NCI-H2171 treated with DMSO at 0.1 percent for 48 hours (cell line): Measurements from ENCODE around the gene FBXO10.
"Not testable (repeated sequence)": the region's sequence is repeated elsewhere in the genome, so short reads cannot be mapped to it uniquely, and the experiment has no call there.

Source experiments
- DNase-seq: peaks from one replicate; lab custom pipeline; 2025; lab: John Stamatoyannopoulos, UW

Gene FBXO10

GRCh38 chr9:37551468-37551867 lies 24.7 kb downstream of the FBXO10 start:
- no peak for DNase-seq

- DNase-seq: no peak
Measured at GRCh38 chr9:37550781-37551180, 25.4 kb downstream of the FBXO10 start.

GRCh38 chr9:37549527-37549926 lies 26.7 kb downstream of the FBXO10 start:
- no peak for DNase-seq

DNA sequence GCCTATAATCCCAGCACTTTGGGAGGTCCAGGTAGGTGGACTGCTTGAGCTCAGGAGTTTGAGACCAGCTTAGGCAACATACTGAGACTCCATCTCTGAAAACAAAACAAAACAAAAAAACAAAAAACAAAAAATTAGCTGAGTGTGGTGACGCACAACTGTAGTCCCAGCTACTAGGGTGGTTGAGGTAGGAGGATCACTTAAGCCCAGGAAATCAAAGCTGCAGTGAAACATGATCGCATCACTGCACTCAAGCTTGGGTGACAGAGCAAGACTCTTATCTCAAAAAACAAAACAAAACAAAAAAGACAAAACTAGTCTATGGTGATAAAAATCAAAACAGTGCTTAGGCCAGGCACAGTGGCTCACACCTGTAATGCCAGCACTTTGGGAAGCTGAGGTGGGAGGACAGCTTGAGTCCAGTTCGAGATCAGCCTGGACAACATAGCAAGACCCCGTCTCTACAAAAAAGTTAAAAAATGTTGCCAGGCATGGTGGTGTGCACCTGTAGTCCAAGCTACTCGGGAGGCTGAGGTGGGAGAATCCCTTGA lies 28.8 kb downstream of the FBXO10 start:
- no peak for DNase-seq

GRCh38 chr9:37543468-37543867 lies 32.7 kb downstream of the FBXO10 start:
- no peak for DNase-seq

DNA sequence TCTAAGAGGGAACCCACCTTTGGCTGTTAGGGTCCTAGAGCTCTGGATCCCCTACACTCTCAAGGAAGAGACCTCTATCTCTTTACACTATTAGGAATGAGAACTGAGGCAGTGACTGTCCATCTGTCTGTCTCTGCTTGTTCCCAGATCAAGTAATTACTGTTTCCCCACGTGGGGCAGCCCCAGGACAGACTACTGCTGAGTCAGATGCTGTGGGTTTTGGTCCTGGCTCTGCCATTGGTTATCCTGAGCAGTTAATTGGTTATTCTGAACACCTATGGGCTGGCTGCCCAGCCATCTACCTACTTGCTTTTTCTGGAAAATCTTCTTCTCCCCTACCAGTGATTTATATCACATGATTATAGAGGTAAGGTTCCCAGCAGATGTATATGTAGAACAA lies 33.3 kb downstream of the FBXO10 start:
- DNase-seq: no peak

DNA sequence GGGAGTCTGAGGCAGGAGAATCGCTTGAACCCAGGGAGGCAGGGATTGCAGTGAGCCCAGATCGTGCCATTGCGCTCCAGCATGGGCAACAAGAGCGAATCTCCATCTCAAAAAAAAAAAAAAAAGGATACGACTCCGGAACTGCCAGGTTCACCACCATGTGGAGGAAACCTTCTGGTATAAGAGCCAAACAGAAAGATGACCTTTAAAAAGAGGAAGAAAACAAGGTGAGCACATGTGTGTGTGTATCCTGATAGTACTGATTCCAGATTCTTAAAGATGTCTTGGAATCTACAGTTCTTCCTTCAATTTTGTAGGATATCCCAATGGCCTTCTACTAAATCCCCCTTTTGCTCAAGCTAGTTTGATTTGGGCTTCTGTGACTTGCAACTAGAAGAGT lies 33.7 kb downstream of the FBXO10 start:
- no peak for DNase-seq

DNA sequence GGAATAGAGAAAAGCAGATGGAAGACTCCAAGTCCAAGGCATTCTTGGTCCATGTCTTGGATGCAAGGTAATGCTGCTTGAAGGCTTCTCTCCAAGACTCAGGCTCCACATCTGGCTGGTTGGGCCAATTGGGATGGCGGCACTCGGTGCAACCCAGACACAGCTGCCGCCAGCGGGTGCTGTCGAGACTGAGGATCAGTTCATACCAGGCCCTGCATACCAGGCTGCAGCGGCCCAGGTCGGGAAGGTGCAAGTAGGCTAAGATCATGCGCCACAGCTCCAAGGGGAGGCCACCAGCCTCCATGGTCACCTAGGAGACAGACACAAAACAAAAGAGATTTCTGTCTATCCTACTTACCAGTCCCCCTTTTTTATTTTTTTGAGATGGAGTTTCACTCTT lies 34.7 kb downstream of the FBXO10 start:
- DNase-seq: no peak

DNA sequence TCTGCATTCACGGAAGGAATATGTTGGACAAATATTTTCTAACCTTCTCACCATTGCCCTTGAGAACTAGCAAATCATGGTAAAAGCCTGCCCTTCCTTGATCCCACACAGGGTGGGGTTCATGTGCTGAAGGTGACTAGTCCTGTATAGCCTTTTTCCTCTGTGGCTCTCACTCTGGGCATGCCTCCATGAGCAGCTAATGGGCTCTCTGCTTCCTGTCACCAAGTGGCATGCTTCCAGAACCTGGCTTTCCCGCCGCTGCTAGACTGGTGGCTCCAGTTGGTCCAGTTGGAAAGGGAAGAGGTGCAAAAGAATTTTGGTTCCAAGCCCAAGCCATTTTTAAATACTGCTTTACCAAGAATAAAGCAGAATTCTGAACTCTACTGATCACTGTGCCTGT lies 35.5 kb downstream of the FBXO10 start:
- no peak for DNase-seq

- no peak for DNase-seq
Measured at GRCh38 chr9:37539634-37540033, 36.5 kb downstream of the FBXO10 start.

GRCh38 chr9:37538099-37538498 lies 38.1 kb downstream of the FBXO10 start:
- no peak for DNase-seq

GRCh38 chr9:37534901-37535300 lies 41.3 kb downstream of the FBXO10 start:
- DNase-seq: no peak

GRCh38 chr9:37534412-37534811 lies 41.8 kb downstream of the FBXO10 start:
- DNase-seq: no peak

- no peak for DNase-seq
Measured at GRCh38 chr9:37531699-37532098, 44.5 kb downstream of the FBXO10 start.

- DNase-seq: no peak
Measured at GRCh38 chr9:37528652-37529471, 47.3 kb downstream of the FBXO10 start.

DNA sequence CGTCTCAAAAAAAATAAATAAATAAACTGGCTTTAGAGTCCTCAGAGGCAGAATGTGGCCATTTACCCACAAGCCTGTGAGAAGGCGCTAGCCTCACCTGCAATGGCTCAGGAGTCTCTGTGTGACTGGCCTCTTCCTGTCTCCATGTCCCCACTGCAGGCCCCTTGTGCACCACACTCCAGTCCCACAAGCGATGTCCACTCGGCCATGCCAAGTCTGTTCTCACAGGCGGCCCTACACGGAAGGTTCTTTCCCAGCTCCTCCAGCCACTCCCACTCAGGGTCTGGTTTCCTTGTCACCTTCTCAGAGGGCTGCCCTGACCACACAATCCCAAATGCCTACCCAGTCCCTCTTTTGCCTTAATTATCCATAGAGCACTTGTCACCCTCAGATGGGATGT lies 52.3 kb downstream of the FBXO10 start:
- no peak for DNase-seq

GRCh38 chr9:37522971-37523370 lies 53.2 kb downstream of the FBXO10 start:
- DNase-seq: no peak

DNA sequence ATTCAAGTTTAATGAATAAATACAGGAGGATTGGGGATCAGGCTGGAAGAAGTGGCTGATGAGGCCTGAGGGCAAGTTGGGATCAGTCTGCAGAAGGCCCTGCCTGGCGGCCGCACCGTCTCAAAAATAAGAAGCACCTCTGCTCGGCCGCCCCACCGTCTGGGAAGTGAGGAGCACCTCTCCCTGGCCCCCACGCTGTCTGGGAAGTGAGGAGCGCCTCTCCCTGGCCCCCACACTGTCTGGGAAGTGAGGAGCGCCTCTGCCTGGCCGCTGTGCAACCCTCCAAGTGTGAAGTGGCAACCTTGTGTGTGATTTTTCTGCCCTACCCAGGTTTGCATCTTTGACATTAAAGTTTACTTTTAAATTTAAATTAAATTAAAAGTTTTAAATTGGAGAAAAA lies 55.1 kb downstream of the FBXO10 start:
- DNase-seq: no peak

GRCh38 chr9:37520641-37521040 lies 55.5 kb downstream of the FBXO10 start:
- DNase-seq: no peak

GRCh38 chr9:37517923-37518322 lies 58.3 kb downstream of the FBXO10 start:
- no peak for DNase-seq

DNA sequence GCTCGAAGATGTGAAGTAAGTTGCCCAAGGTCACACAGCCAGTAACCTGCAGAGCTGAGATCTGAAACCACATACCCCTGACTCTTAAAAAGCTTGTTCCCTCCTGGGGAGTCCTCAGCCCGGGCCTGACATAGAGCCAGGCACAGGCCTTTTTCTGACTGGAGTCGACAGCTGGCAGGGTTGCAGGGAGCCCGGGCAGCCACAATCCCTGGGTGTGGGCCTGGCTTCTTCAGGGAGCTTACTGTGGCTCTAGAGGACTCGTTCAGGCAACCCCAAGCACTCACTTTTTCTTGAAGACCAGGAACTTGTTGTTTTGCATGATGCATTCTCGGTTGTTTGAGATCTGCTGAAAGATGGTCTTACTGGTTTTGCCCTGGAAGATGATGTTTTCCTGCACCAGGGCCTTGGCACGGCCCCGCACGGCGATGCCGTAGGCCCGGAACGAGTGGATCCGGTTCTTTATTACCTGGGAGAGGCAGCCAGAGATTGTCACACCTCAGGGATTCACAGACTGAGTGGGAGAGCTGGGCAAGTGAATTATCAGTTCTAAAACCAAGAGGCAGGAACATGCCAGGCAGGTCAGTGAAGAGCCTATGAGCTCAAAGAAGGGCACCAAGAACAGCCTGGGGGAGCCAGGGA lies 60.4 kb downstream of the FBXO10 start:
- no peak for DNase-seq

DNA sequence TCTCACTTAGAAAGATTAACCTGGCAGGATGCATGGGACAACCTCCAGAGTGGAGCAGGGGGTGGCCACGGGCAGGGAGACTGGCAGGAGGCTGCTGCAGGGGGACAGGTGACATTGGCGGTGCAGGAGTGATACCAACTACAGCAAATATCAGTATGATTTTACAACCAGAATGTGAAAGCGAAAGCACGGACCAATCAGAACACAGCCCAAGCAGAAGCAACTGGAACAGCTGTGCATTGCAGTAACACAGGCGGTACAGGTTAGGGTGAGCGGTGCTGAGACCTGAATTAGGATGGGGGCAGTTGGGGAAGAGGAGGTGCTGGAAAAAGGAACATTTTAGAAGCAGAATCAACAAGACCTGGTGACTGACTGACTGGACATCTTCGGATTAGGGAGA lies 61.2 kb downstream of the FBXO10 start:
- no peak for DNase-seq

GRCh38 chr9:37514415-37514814 lies 61.8 kb downstream of the FBXO10 start:
- DNase-seq: not testable (repeated sequence)
